Vagina (tissue), 2 donors: ENCODE data around the gene CTXN2.

Experiments used
- CTCF ChIP-seq, 3 experiments: fragments of 450-650 bp in 2 of 3; fragments of 200-600 bp in 1 of 3; sonication (generic) in 1 of 3; IDR thresholded peaks; one replicate each; pipeline ENCODE4 v1.5.1; 2017 to 2019; ENCODE audit warnings: antibody characterized with exemption in 3 of 3, mild to moderate bottlenecking in 2 of 3, moderate library complexity in 2 of 3
- POLR2A ChIP-seq, 2 donors: fragments of 450-650 bp; IDR thresholded peaks; one replicate each; pipeline ENCODE4 v1.6.1; 2017; ENCODE audit warnings: antibody characterized with exemption in 2 of 2, mild to moderate bottlenecking in 2 of 2, moderate library complexity in 2 of 2
- POLR2AphosphoS5 ChIP-seq, 2 donors: sonication (generic); formaldehyde crosslinking; IDR thresholded peaks; one replicate each; pipeline ENCODE4 v1.9.0; 2017; ENCODE audit warnings: antibody characterized with exemption in 2 of 2, mild to moderate bottlenecking in 2 of 2, low read depth in 1 of 2; ENCODE audit not compliant: insufficient read depth in 1 of 2

- TF ChIP-seq CTCF (IDR thresholded peaks at IDR 0.05) (no peak), POLR2A (IDR thresholded peaks at IDR 0.05) (no peak), POLR2AphosphoS5 (IDR thresholded peaks at IDR 0.05; ENCODE audit: insufficient read depth in 1 of 2, low read depth in 1 of 2) (no peak)
Observed at GRCh38 chr15:48253172-48253571, 61.7 kb downstream of the CTXN2 start.
